Neural progenitor cell (in vitro differentiated cells): Measurements from ENCODE around the gene GFPT2. TPM values are rescaled to one million over a fixed set of nuclear protein-coding genes. Genes with fewer than 3 reads are reported as not detected.

Source experiments
- DNase-seq: peaks from one replicate; pipeline ENCODE4 v3.0.0-alpha.2; 2016; ENCODE audit warnings: low spot score
- H2AFZ ChIP-seq: fragments of 200-600 bp; sonication (generic); replicated peaks from 2 replicates; pipeline ENCODE4 v1.6.1; 2016; ENCODE audit warnings: antibody characterized with exemption
- H3F3A ChIP-seq: fragments of 200-600 bp; sonication (generic); 2 replicates; pipeline ENCODE4 v1.6.1; 2016; ENCODE audit warnings: antibody characterized with exemption, low read depth
- H3K27ac ChIP-seq: fragments of 200-600 bp; sonication (generic); 2 replicates; pipeline ENCODE4 v1.5.1; 2016; ENCODE audit warnings: mild to moderate bottlenecking
- H3K27me3 ChIP-seq: fragments of 200-600 bp; sonication (generic); 2 replicates; pipeline ENCODE4 v1.6.1; 2016; ENCODE audit warnings: mild to moderate bottlenecking, moderate library complexity
- H3K36me3 ChIP-seq: fragments of 200-600 bp; sonication (generic); 2 replicates; pipeline ENCODE4 v1.5.1; 2016
- H3K4me1 ChIP-seq: fragments of 200-600 bp; sonication (generic); 2 replicates; pipeline ENCODE4 v1.6.1; 2016; ENCODE audit warnings: mixed run types
- H3K4me2 ChIP-seq: fragments of 200-600 bp; sonication (generic); 2 replicates; pipeline ENCODE4 v1.6.1; 2016
- H3K4me3 ChIP-seq: fragments of 200-600 bp; sonication (generic); 2 replicates; pipeline ENCODE4 v1.5.1; 2016
- H3K79me2 ChIP-seq: fragments of 200-600 bp; sonication (generic); 2 replicates; pipeline ENCODE4 v1.6.1; 2016; ENCODE audit warnings: low read depth
- H3K9ac ChIP-seq: fragments of 200-600 bp; sonication (generic); 2 replicates; pipeline ENCODE4 v1.6.1; 2016
- H3K9me3 ChIP-seq: fragments of 200-600 bp; sonication (generic); 2 replicates; pipeline ENCODE4 v1.5.1; 2016; ENCODE audit warnings: low read depth
- H4K20me1 ChIP-seq: fragments of 200-600 bp; sonication (generic); 2 replicates; pipeline ENCODE4 v1.6.1; 2016; ENCODE audit warnings: low read depth
- H3K27ac Mint-ChIP-seq: 3 replicates; pipeline ENCODE4 v1.8.0; 2021; ENCODE audit warnings: mixed read lengths
- H3K27me3 Mint-ChIP-seq: 2 replicates; pipeline ENCODE4 v1.8.0; 2022; ENCODE audit warnings: low read depth, mild to moderate bottlenecking, inconsistent platforms, moderate library complexity, mixed read lengths; ENCODE audit not compliant: insufficient read depth
- H3K36me3 Mint-ChIP-seq: 3 replicates; pipeline ENCODE4 v1.8.0; 2021; ENCODE audit warnings: mixed read lengths
- H3K4me1 Mint-ChIP-seq: 3 replicates; pipeline ENCODE4 v1.8.0; 2021; ENCODE audit warnings: mixed read lengths
- H3K4me3 Mint-ChIP-seq: 3 replicates; pipeline ENCODE4 v1.8.0; 2021; ENCODE audit warnings: mild to moderate bottlenecking, moderate library complexity, mixed read lengths
- H3K9me3 Mint-ChIP-seq: 3 replicates; pipeline ENCODE4 v1.8.0; 2020; ENCODE audit warnings: mixed read lengths
- EZH2 ChIP-seq: fragments of 200-600 bp; sonication (generic); IDR thresholded peaks from 2 replicates; pipeline ENCODE4 v1.6.1; 2017; ENCODE audit warnings: antibody characterized with exemption, mild to moderate bottlenecking, moderate library complexity
- EZH2phosphoT487 ChIP-seq: fragments of 200-600 bp; sonication (generic); IDR thresholded peaks from 2 replicates; pipeline ENCODE4 v1.6.1; 2017; ENCODE audit warnings: antibody characterized with exemption
- total RNA-seq: library from RNA; depleted of rRNA; stranded (reverse); fragments of >200 nt; gene quantifications from 2 replicates; pipeline ENCODE4 v1.2.3, GENCODE V29; 2015; ENCODE audit warnings: low replicate concordance
- TF ChIP-seq, protein P1 (sequence below): fragments of 200-600 bp; sonication (generic); IDR thresholded peaks from 2 replicates; pipeline ENCODE4 v1.5.1; 2017; ENCODE audit warnings: antibody characterized with exemption, mild to moderate bottlenecking

The GFPT2 gene
- total RNA-seq, 1 donor from 2014 or later, result 18.9 TPM

- H4K20me1 ChIP-seq, result no peaks in the 10 kb centered on the region
- TF ChIP-seq EZH2phosphoT487 (no peak), EZH2 (no peak)
- TF ChIP-seq, protein P1, sequence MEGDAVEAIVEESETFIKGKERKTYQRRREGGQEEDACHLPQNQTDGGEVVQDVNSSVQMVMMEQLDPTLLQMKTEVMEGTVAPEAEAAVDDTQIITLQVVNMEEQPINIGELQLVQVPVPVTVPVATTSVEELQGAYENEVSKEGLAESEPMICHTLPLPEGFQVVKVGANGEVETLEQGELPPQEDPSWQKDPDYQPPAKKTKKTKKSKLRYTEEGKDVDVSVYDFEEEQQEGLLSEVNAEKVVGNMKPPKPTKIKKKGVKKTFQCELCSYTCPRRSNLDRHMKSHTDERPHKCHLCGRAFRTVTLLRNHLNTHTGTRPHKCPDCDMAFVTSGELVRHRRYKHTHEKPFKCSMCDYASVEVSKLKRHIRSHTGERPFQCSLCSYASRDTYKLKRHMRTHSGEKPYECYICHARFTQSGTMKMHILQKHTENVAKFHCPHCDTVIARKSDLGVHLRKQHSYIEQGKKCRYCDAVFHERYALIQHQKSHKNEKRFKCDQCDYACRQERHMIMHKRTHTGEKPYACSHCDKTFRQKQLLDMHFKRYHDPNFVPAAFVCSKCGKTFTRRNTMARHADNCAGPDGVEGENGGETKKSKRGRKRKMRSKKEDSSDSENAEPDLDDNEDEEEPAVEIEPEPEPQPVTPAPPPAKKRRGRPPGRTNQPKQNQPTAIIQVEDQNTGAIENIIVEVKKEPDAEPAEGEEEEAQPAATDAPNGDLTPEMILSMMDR, result no peak
- no peaks in the 10 kb centered on the region for H3K36me3 ChIP-seq
- H3K4me3 ChIP-seq, result no peak overlapping the region
- H3K4me1 ChIP-seq, result no peaks in the 10 kb centered on the region
- H3K27ac ChIP-seq, result no peak overlapping the region
- H3K27me3 ChIP-seq, result no peaks in the 10 kb centered on the region
- Mint-ChIP-seq H3K27me3 (peaks cover 4% of the 10 kb centered on the region), H3K36me3 (no peaks in the 10 kb centered on the region), H3K4me1 (peaks cover 8% of the 10 kb centered on the region), H3K27ac (no peak overlapping the region), H3K9me3 (no peaks in the 10 kb centered on the region), H3K4me3 (no peak overlapping the region)
- no peaks in the 10 kb centered on the region for H3K79me2 ChIP-seq
- H3K9me3 ChIP-seq, result no peaks in the 10 kb centered on the region
- no peak overlapping the region for H3K4me2 ChIP-seq
- no peak overlapping the region for H3K9ac ChIP-seq
- no peak overlapping the region for H2AFZ ChIP-seq
- no peaks in the 10 kb centered on the region for H3F3A ChIP-seq
- DNase-seq, result no peak
These were observed 22.8 kb upstream of the GFPT2 start for GRCh38 chr5:180375955-180376354.

DNA sequence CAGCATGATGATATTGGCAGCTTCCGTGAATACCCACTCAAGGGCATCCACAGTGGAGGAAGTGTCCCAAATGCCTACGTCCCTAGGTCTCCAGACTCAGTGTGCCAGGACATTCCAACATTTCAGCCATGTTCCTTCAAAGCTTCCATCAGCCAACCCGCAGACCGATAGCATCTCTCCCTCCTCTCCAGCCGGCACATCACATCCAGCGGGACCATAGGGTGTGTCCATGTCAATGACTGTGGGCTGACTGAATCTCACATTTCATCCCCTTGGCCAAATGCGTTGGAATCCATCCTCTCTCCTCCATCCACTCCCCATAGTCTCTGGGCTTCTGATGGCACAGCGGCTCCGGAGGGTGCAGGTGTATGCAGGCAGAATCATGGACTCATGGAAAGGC is 22.2 kb upstream of the GFPT2 start:
- H4K20me1 ChIP-seq, result no peaks in the 10 kb centered on the region
- Mint-ChIP-seq H3K27ac (no peak overlapping the region), H3K27me3 (peaks cover 4% of the 10 kb centered on the region), H3K4me3 (no peak overlapping the region), H3K36me3 (no peaks in the 10 kb centered on the region), H3K4me1 (peaks cover 8% of the 10 kb centered on the region), H3K9me3 (no peaks in the 10 kb centered on the region)
- H3K4me3 ChIP-seq, result no peak overlapping the region
- no peak overlapping the region for H3K27ac ChIP-seq
- no peak overlapping the region for H3K9ac ChIP-seq
- no peak for TF ChIP-seq EZH2
- TF ChIP-seq, protein P1, result no peak
- TF ChIP-seq EZH2phosphoT487, result no peak
- H3K27me3 ChIP-seq, result no peaks in the 10 kb centered on the region
- no peak for DNase-seq
- no peaks in the 10 kb centered on the region for H3F3A ChIP-seq
- no peak overlapping the region for H3K4me2 ChIP-seq
- no peaks in the 10 kb centered on the region for H3K4me1 ChIP-seq
- no peaks in the 10 kb centered on the region for H3K36me3 ChIP-seq
- H3K9me3 ChIP-seq, result no peaks in the 10 kb centered on the region
- H2AFZ ChIP-seq, result no peak overlapping the region
- H3K79me2 ChIP-seq, result no peaks in the 10 kb centered on the region

GRCh38 chr5:180373870-180374269 is 20.7 kb upstream of the GFPT2 start:
- Histone ChIP-seq H4K20me1 (no peaks in the 10 kb centered on the region), H3K27ac (no peak overlapping the region), H3K27me3 (no peaks in the 10 kb centered on the region), H3K4me1 (no peaks in the 10 kb centered on the region), H3K36me3 (no peaks in the 10 kb centered on the region), H3F3A (no peaks in the 10 kb centered on the region), H3K4me2 (no peak overlapping the region), H3K4me3 (no peak overlapping the region), H3K9me3 (no peaks in the 10 kb centered on the region), H3K9ac (no peak overlapping the region), H2AFZ (no peak overlapping the region), H3K79me2 (no peaks in the 10 kb centered on the region)
- no peak overlapping the region for H3K27ac Mint-ChIP-seq
- peaks cover 2% of the 10 kb centered on the region for H3K27me3 Mint-ChIP-seq
- no peak for DNase-seq
- H3K4me1 Mint-ChIP-seq, result no peaks in the 10 kb centered on the region
- TF ChIP-seq EZH2 (no peak), EZH2phosphoT487 (no peak)
- TF ChIP-seq, protein P1, result no peak
- H3K9me3 Mint-ChIP-seq, result no peaks in the 10 kb centered on the region
- no peak overlapping the region for H3K4me3 Mint-ChIP-seq
- no peaks in the 10 kb centered on the region for H3K36me3 Mint-ChIP-seq
